Retinal pigment epithelial cell (primary cell): ENCODE measurements around the gene C4BPA.

Experiments used
- DNase-seq: peaks from one replicate; pipeline ENCODE4 v3.0.0-alpha.2; 2010; ENCODE audit warnings: low read depth
- H3K4me3 ChIP-seq: 2 replicates; pipeline ENCODE4 v1.5.1; 2011; ENCODE audit warnings: mild to moderate bottlenecking, low read length, control low read depth, moderate library complexity
- TF ChIP-seq, protein P1 (sequence below): conservative IDR thresholded peaks from 2 replicates; pipeline ENCODE4 v1.5.1; 2011; ENCODE audit warnings: low read depth, low read length, control low read depth, inconsistent platforms

Gene C4BPA

DNA sequence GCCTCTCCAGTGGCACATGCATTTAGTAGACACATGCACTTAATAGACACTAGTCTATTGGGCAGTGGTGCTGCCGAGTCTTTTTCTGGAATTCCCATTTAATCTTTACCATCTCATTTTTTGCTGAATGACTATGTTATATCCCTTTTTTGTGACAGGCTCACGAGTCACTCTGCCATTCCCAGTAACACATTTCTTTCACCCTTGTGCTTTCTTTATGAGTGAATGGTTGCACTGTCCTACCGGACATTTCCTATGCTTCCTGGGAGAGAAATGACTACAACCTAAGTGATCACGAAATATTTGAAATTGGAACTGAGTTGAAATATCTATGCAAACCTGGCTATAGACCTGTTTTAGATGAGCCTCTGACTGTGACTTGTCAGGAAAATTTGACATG lies 70.9 kb downstream of the C4BPA start:
- DNase-seq: no peak
- no peak overlapping the region for H3K4me3 ChIP-seq
- TF ChIP-seq, protein P1, sequence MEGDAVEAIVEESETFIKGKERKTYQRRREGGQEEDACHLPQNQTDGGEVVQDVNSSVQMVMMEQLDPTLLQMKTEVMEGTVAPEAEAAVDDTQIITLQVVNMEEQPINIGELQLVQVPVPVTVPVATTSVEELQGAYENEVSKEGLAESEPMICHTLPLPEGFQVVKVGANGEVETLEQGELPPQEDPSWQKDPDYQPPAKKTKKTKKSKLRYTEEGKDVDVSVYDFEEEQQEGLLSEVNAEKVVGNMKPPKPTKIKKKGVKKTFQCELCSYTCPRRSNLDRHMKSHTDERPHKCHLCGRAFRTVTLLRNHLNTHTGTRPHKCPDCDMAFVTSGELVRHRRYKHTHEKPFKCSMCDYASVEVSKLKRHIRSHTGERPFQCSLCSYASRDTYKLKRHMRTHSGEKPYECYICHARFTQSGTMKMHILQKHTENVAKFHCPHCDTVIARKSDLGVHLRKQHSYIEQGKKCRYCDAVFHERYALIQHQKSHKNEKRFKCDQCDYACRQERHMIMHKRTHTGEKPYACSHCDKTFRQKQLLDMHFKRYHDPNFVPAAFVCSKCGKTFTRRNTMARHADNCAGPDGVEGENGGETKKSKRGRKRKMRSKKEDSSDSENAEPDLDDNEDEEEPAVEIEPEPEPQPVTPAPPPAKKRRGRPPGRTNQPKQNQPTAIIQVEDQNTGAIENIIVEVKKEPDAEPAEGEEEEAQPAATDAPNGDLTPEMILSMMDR: no peak

DNA sequence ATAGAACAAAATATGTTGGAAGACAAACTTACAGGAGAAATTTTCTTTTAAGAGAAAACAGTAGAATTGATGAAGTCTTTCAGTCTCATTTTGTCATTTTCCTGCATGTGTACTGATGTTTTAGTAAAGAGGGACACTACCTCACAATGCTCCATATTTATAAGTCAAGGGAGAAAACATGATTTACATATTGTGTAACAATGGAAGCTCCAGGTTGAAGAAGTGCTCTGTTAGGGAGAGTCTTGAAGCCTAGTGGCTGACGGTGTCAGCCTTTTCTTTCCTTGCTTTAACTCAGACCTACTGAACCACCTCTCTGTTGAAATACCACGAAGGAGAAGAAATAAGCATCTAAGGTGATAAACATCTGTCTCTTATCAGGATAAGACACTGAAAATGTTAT lies 75.0 kb downstream of the C4BPA start:
- H3K4me3 ChIP-seq: no peak overlapping the region
- no peak for DNase-seq
- TF ChIP-seq, protein P1: no peak

DNA sequence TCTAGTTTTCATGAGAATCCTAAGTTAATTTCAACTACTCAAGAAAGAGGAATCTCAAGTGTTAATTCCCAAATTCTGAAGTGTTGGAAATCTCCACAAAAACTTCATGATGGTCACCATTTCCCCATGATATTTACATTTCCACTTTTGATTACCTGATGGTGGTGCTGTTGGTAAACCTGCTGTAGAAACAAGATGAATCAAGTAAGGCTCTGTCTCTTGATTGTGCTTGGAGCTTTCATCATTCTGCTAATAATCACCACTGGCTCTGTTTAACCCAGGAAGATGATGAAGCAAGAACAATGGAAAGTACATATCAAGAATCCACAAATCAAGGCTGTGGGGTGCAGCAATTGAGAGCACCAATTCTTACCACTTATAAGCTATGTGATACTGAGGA lies 77.8 kb downstream of the C4BPA start:
- DNase-seq: no peak
- no peak overlapping the region for H3K4me3 ChIP-seq
- TF ChIP-seq, protein P1: peak; percentile 34

DNA sequence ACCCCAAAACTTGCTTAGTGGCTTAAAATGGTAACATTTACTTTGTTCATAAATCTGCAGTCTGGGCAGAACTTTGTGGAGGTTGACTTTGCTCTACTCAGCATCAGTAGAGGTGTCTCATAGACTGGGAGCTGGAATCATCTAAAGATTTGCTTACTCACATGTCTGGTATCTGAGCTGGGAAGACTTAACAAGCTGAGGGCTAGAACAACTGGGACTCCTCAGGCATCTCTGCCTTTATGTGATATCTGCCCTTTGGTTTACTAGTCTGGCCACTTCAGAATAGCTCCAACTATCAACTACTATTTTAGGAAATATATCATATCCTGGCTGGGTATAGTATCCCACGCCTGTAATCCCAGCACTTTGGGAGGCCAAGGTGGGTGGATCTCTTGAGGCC lies 82.5 kb downstream of the C4BPA start:
- TF ChIP-seq, protein P1: no peak
- no peak overlapping the region for H3K4me3 ChIP-seq
- no peak for DNase-seq

DNA sequence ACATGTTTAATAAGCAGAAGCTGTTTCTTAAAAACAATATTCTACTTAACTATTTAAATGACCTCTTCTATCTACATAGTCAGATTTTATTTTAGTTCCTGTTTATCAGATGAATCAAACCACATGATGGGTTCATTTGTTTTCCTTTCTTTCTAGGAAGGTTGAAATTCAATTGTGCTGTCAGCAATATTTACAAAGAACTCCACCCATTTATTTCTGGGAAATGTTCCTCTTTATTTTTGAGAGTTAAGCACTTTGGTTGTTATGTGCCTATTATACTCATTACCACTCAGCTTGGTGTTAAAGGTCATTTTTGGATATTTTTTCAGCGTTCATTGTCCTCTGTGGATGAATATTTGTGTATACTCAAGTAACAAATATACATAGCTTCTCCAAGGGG lies 84.9 kb downstream of the C4BPA start:
- no peak for DNase-seq
- no peak overlapping the region for H3K4me3 ChIP-seq
- TF ChIP-seq, protein P1: no peak

DNA sequence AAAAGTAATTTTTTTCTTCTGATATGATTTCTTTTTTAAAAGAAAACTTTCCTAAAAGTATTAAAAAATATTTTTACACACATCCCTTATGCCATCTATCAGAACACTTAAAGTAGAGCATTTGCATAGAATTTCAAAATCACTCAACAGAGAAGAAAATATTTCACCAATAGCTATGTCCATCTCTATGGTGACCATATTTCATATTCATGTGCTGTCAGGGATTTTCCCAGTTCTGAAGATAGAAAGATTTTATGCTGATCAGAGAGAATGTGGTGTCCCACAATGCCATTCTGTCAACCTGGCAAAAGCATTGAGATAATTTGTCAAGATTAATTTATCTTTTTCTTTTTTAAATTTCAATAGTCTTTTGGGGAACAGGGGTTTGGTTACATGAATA lies 87.0 kb downstream of the C4BPA start:
- no peak overlapping the region for H3K4me3 ChIP-seq
- no peak for DNase-seq
- TF ChIP-seq, protein P1: no peak

DNA sequence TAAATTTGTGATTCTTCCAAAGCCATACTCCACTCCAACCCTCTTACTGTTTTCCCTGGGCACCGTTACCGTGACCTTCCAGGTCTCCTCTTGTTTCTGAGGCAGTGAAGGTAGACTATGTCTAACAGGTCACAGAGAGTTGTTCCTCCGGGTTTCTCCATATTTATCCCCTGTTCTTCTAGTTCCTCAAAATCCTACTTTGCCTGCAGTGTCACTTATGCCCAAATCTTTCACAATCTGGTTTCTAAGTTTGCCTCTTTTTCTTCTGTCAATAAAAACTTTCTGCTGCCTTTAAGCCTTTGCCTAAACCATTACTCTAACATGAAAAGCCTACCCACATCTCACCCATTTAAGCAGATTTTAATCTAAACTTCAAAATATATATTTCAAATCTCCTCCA lies 87.7 kb downstream of the C4BPA start:
- TF ChIP-seq, protein P1: no peak
- DNase-seq: no peak
- H3K4me3 ChIP-seq: no peak overlapping the region
